GM12878 (cell line): ENCODE measurements around the gene PRPSAP1. TPM values are rescaled to one million over a fixed set of nuclear protein-coding genes. Genes with fewer than 3 reads are reported as not detected.

Source experiments
- ETV6 ChIP-seq, 2 experiments: fragments of 450-650 bp in 1 of 2; IDR thresholded peaks in 1 of 2; conservative IDR thresholded peaks in 1 of 2; 2 replicates each; pipeline ENCODE4 v1.6.1; 2014; ENCODE audit warnings: antibody characterized with exemption in 1 of 2, borderline replicate concordance in 1 of 2, low read depth in 1 of 2, mild to moderate bottlenecking in 1 of 2, moderate library complexity in 1 of 2
- PBX3 ChIP-seq: IDR thresholded peaks from 2 replicates; pipeline ENCODE4 v1.6.1; 2011; ENCODE audit warnings: mild to moderate bottlenecking, low read depth, low read length, moderate library complexity; ENCODE audit not compliant: insufficient replicate concordance
- TAF1 ChIP-seq: IDR thresholded peaks from 2 replicates; pipeline ENCODE4 v1.6.1; 2011; ENCODE audit warnings: mild to moderate bottlenecking, low read depth, low read length, borderline replicate concordance
- polyA plus RNA-seq, 11 experiments: library from polyadenylated mRNA; depleted of rRNA in 4 of 11; unstranded in 6 of 11; stranded (reverse) in 5 of 11; fragments of >200 nt; fragmentation: Nextera tagmentation in 4 of 11; fragmentation: Illumina TruSeq in 1 of 11; extraction: Ambion mirVana in 4 of 11; extraction: Trizol in 1 of 11; gene quantifications; 1 replicate in 1 of 11; 2 replicates in 10 of 11; pipeline versions ENCODE4 v1.2.1 to v1.2.3, GENCODE V29; 2011 to 2016; ENCODE audit warnings: inconsistent platforms in 2 of 11, missing spikeins in 2 of 11, low read depth in 1 of 11
- total RNA-seq, 4 experiments: library from RNA; depleted of rRNA in 3 of 4; stranded (reverse); fragments of >200 nt in 3 of 4; fragmentation: Illumina TruSeq in 1 of 4; extraction: Trizol in 1 of 4; gene quantifications; 2 replicates each; pipeline versions ENCODE4 v1.2.1 to v1.2.3, GENCODE V29; 2013 to 2021
- TF ChIP-seq, protein P1 (sequence below): fragments of 450-650 bp; IDR thresholded peaks from 2 replicates; pipeline ENCODE4 v1.6.1; 2017; ENCODE audit warnings: mild to moderate bottlenecking, low read depth, inconsistent platforms; ENCODE audit not compliant: poor library complexity, severe bottlenecking
- TF ChIP-seq, protein P2 (sequence below): IDR thresholded peaks from 2 replicates; pipeline ENCODE4 v1.6.1; 2011; ENCODE audit warnings: low read depth, mild to moderate bottlenecking, low read length, moderate library complexity, borderline replicate concordance; ENCODE audit errors: extremely low read depth

The PRPSAP1 gene
- total and polyA plus RNA-seq, 10 of the 15 experiments (the other 5 are each of a cell fraction or from before 2014, with no cell fraction given): 15.8 to 84.2 (median 44.2) TPM

GRCh38 chr17:76268991-76269981 is 84.4 kb downstream of the PRPSAP1 start (continued):
- TF ChIP-seq, protein P1, sequence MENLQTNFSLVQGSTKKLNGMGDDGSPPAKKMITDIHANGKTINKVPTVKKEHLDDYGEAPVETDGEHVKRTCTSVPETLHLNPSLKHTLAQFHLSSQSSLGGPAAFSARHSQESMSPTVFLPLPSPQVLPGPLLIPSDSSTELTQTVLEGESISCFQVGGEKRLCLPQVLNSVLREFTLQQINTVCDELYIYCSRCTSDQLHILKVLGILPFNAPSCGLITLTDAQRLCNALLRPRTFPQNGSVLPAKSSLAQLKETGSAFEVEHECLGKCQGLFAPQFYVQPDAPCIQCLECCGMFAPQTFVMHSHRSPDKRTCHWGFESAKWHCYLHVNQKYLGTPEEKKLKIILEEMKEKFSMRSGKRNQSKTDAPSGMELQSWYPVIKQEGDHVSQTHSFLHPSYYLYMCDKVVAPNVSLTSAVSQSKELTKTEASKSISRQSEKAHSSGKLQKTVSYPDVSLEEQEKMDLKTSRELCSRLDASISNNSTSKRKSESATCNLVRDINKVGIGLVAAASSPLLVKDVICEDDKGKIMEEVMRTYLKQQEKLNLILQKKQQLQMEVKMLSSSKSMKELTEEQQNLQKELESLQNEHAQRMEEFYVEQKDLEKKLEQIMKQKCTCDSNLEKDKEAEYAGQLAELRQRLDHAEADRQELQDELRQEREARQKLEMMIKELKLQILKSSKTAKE: no peak
- TF ChIP-seq, protein P2, sequence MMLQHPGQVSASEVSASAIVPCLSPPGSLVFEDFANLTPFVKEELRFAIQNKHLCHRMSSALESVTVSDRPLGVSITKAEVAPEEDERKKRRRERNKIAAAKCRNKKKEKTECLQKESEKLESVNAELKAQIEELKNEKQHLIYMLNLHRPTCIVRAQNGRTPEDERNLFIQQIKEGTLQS: no peak
- TF ChIP-seq PBX3 (no peak), TAF1 (no peak), ETV6 (conservative IDR thresholded peaks at IDR 0.05 in 1 of 2, IDR thresholded peaks at IDR 0.05 in 1 of 2; ENCODE audit: borderline replicate concordance in 1 of 2, low read depth in 1 of 2) (no peak)
